Neural cell (in vitro differentiated cells): ENCODE results near the gene DNAL4. TPM values are rescaled to one million over a fixed set of nuclear protein-coding genes. Genes with fewer than 3 reads are reported as not detected.
A peak's percentile ranks its signal among the peaks of the same experiment; 100 is the strongest.

Experiments
- H2AFZ ChIP-seq: fragments of 200-600, 300-800 bp; sonication (generic), shearing (Covaris generic); 2 replicates; pipeline ENCODE4 v1.6.0; 2014; ENCODE audit warnings: low read depth, mild to moderate bottlenecking, antibody characterized with exemption, low read length, moderate library complexity
- H3F3A ChIP-seq: fragments of 200-600 bp; shearing (Covaris generic); 2 replicates; pipeline ENCODE4 v1.6.1; 2016; ENCODE audit warnings: mild to moderate bottlenecking, moderate library complexity, mixed read lengths, antibody characterized with exemption, low read length; ENCODE audit not compliant: insufficient read depth, poor library complexity, severe bottlenecking
- H3K27ac ChIP-seq: fragments of 200-600, 300-800 bp; sonication (generic), shearing (Covaris generic); 2 replicates; pipeline ENCODE4 v1.5.1; 2014; ENCODE audit warnings: mild to moderate bottlenecking, low read length, moderate library complexity
- H3K27me3 ChIP-seq: fragments of 300-800, 200-600 bp; sonication (generic), shearing (Covaris generic); 2 replicates; pipeline ENCODE4 v1.6.0; 2014; ENCODE audit warnings: mild to moderate bottlenecking, low read depth, low read length, moderate library complexity; ENCODE audit not compliant: insufficient read depth
- H3K36me3 ChIP-seq: fragments of 300-800, 200-600 bp; sonication (generic), shearing (Covaris generic); 2 replicates; pipeline ENCODE4 v1.5.1; 2014; ENCODE audit warnings: mild to moderate bottlenecking, antibody characterized with exemption, low read length, moderate library complexity; ENCODE audit not compliant: insufficient read depth
- H3K4me2 ChIP-seq: fragments of 300-800, 200-600 bp; sonication (generic), shearing (Covaris generic); 2 replicates; pipeline ENCODE4 v1.6.0; 2014; ENCODE audit warnings: mild to moderate bottlenecking, low read length
- H3K4me3 ChIP-seq: fragments of 300-800, 200-600 bp; sonication (generic), shearing (Covaris generic); 2 replicates; pipeline ENCODE4 v1.5.1; 2014; ENCODE audit warnings: mild to moderate bottlenecking, low read length, moderate library complexity
- H3K79me2 ChIP-seq: fragments of 200-600 bp; shearing (Covaris generic); replicated peaks from 2 replicates; pipeline ENCODE4 v1.6.0; 2014; ENCODE audit warnings: mild to moderate bottlenecking, low read length, moderate library complexity; ENCODE audit not compliant: insufficient read depth
- H3K9ac ChIP-seq: fragments of 300-800, 200-600 bp; sonication (generic), shearing (Covaris generic); 2 replicates; pipeline ENCODE4 v1.6.1; 2016; ENCODE audit warnings: mild to moderate bottlenecking, low read length, mixed read lengths
- H3K9me2 ChIP-seq: fragments of 200-600 bp; shearing (Covaris generic); 2 replicates; pipeline ENCODE4 v1.6.1; 2016; ENCODE audit warnings: mild to moderate bottlenecking, low read length, mixed read lengths; ENCODE audit not compliant: insufficient read depth
- H3K9me3 ChIP-seq: fragments of 200-600, 300-800 bp; sonication (generic), shearing (Covaris generic); 2 replicates; pipeline ENCODE4 v1.6.1; 2016; ENCODE audit warnings: mild to moderate bottlenecking, mixed run types, low read length, moderate library complexity, mixed read lengths
- H4K20me1 ChIP-seq: fragments of 200-600 bp; shearing (Covaris generic); 2 replicates; pipeline ENCODE4 v1.6.1; 2016; ENCODE audit warnings: mild to moderate bottlenecking, mixed run types; ENCODE audit not compliant: insufficient read depth
- EP300 ChIP-seq: fragments of 450-650 bp; conservative IDR thresholded peaks from 2 replicates; pipeline ENCODE4 v1.6.1; 2014; ENCODE audit warnings: antibody characterized with exemption, mild to moderate bottlenecking, moderate library complexity; ENCODE audit not compliant: poor library complexity, severe bottlenecking
- EZH2 ChIP-seq: fragments of 200-600, 300-800 bp; shearing (Covaris generic), sonication (generic); IDR thresholded peaks from 2 replicates; pipeline ENCODE4 v1.6.1; 2014; ENCODE audit warnings: antibody characterized with exemption, low read length, borderline replicate concordance, mild to moderate bottlenecking; ENCODE audit not compliant: insufficient read depth, poor library complexity, severe bottlenecking
- MXI1 ChIP-seq: fragments of 450-650 bp; conservative IDR thresholded peaks from 2 replicates; pipeline ENCODE4 v1.6.1; 2014; ENCODE audit warnings: antibody characterized with exemption, mild to moderate bottlenecking; ENCODE audit not compliant: poor library complexity, severe bottlenecking
- POLR2AphosphoS5 ChIP-seq: IDR thresholded peaks from 2 replicates; pipeline ENCODE4 v1.6.1; 2012
- RAD21 ChIP-seq: fragments of 450-650 bp; conservative IDR thresholded peaks from 2 replicates; pipeline ENCODE4 v1.6.1; 2014; ENCODE audit warnings: antibody characterized with exemption, mild to moderate bottlenecking, moderate library complexity
- SMC3 ChIP-seq: fragments of 450-650 bp; conservative IDR thresholded peaks from 2 replicates; pipeline ENCODE4 v1.6.1; 2014; ENCODE audit warnings: antibody characterized with exemption, mild to moderate bottlenecking, moderate library complexity; ENCODE audit not compliant: poor library complexity
- TAF1 ChIP-seq: IDR thresholded peaks from 2 replicates; pipeline ENCODE4 v1.6.1; 2012; ENCODE audit warnings: low read depth
- polyA plus RNA-seq: library from polyadenylated mRNA; depleted of rRNA; stranded (reverse); fragments of >200 nt; gene quantifications from 2 replicates; pipeline ENCODE4 v1.2.3, GENCODE V29; 2014
- TF ChIP-seq, protein P1 (sequence below): IDR thresholded peaks from 2 replicates; pipeline ENCODE4 v1.6.1; 2012; ENCODE audit warnings: borderline replicate concordance
- TF ChIP-seq, protein P2 (sequence below): fragments of 450-650 bp; IDR thresholded peaks from 2 replicates; pipeline ENCODE4 v1.5.1; 2014; ENCODE audit warnings: antibody characterized with exemption, mild to moderate bottlenecking, moderate library complexity; ENCODE audit not compliant: poor library complexity, severe bottlenecking

Gene DNAL4
- polyA plus RNA-seq, 1 donor from 2014 or later, result 95.0 TPM

DNA sequence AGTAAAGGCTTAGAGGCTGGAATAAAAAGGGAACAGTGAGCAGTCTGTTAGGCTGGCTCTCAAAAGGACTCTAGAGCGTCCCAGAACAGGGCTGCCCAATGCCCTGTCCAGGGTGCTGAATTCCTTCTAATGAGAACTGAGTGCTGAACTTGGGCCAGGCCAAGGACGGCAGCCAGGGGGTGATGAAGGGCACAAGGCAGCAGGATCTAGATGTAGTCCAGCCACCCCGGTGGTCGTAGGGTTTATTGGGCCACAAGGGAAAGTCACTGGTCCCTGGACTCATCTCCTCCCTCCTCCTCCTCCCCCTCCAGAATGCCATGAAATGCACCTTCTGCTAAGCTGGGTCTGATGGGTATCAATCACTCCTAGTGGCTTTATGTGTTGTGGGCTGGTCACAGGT is 30.6 kb upstream of the DNAL4 start:
- Histone ChIP-seq H3K4me2 (no peak overlapping the region), H3K27ac (no peak overlapping the region), H3F3A (no peaks in the 10 kb centered on the region), H3K4me3 (no peak overlapping the region), H3K9ac (no peak overlapping the region), H2AFZ (no peak overlapping the region), H3K27me3 (no peaks in the 10 kb centered on the region), H3K36me3 (no peaks in the 10 kb centered on the region), H4K20me1 (no peaks in the 10 kb centered on the region), H3K9me3 (no peaks in the 10 kb centered on the region), H3K9me2 (no peaks in the 10 kb centered on the region), H3K79me2 (no peaks in the 10 kb centered on the region)
- TF ChIP-seq RAD21, result no peak
- TF ChIP-seq, protein P1, sequence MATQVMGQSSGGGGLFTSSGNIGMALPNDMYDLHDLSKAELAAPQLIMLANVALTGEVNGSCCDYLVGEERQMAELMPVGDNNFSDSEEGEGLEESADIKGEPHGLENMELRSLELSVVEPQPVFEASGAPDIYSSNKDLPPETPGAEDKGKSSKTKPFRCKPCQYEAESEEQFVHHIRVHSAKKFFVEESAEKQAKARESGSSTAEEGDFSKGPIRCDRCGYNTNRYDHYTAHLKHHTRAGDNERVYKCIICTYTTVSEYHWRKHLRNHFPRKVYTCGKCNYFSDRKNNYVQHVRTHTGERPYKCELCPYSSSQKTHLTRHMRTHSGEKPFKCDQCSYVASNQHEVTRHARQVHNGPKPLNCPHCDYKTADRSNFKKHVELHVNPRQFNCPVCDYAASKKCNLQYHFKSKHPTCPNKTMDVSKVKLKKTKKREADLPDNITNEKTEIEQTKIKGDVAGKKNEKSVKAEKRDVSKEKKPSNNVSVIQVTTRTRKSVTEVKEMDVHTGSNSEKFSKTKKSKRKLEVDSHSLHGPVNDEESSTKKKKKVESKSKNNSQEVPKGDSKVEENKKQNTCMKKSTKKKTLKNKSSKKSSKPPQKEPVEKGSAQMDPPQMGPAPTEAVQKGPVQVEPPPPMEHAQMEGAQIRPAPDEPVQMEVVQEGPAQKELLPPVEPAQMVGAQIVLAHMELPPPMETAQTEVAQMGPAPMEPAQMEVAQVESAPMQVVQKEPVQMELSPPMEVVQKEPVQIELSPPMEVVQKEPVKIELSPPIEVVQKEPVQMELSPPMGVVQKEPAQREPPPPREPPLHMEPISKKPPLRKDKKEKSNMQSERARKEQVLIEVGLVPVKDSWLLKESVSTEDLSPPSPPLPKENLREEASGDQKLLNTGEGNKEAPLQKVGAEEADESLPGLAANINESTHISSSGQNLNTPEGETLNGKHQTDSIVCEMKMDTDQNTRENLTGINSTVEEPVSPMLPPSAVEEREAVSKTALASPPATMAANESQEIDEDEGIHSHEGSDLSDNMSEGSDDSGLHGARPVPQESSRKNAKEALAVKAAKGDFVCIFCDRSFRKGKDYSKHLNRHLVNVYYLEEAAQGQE, result peak; percentile 81

DNA sequence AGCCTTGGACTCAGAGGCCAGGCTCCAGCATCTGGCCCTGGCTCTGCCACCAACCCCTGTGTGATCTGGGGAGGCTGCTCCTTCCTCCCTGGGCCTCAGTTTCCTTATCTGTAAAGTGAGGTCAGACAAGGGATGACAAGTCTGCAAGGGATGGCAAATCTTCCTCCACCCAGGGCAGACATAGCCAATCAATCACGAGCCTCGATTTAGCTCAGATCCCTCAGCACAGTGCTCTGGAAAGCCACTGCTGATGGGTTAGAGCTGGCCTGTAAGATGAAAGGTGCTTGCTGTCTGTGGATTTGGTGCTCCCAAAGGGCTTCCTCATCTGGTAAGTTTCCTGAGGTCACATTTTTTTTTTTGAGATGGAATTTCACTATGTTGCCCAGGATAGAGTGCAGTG is 29.7 kb upstream of the DNAL4 start:
- Histone ChIP-seq H3K9me2 (no peaks in the 10 kb centered on the region), H3K4me2 (no peak overlapping the region), H3F3A (no peaks in the 10 kb centered on the region), H3K27ac (no peak overlapping the region), H3K79me2 (no peaks in the 10 kb centered on the region), H3K4me3 (no peak overlapping the region), H3K27me3 (no peaks in the 10 kb centered on the region), H2AFZ (no peak overlapping the region), H3K36me3 (no peaks in the 10 kb centered on the region), H3K9ac (no peak overlapping the region), H3K9me3 (no peaks in the 10 kb centered on the region), H4K20me1 (no peaks in the 10 kb centered on the region)
- TF ChIP-seq SMC3 (no peak), RAD21 (no peak), TAF1 (no peak), EP300 (no peak), POLR2AphosphoS5 (no peak), MXI1 (no peak), EZH2 (no peak)
- TF ChIP-seq, protein P1, result no peak
- TF ChIP-seq, protein P2, sequence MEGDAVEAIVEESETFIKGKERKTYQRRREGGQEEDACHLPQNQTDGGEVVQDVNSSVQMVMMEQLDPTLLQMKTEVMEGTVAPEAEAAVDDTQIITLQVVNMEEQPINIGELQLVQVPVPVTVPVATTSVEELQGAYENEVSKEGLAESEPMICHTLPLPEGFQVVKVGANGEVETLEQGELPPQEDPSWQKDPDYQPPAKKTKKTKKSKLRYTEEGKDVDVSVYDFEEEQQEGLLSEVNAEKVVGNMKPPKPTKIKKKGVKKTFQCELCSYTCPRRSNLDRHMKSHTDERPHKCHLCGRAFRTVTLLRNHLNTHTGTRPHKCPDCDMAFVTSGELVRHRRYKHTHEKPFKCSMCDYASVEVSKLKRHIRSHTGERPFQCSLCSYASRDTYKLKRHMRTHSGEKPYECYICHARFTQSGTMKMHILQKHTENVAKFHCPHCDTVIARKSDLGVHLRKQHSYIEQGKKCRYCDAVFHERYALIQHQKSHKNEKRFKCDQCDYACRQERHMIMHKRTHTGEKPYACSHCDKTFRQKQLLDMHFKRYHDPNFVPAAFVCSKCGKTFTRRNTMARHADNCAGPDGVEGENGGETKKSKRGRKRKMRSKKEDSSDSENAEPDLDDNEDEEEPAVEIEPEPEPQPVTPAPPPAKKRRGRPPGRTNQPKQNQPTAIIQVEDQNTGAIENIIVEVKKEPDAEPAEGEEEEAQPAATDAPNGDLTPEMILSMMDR, result no peak
